KBM-7 (cell line): ENCODE measurements around the gene TFAP2A.

ENCODE experiments used
- DNase-seq: peaks from one replicate; pipeline ENCODE4 v3.0.0-alpha.2; 2015
- in situ Hi-C: fragments of 300-500 bp; cut with MboI; formaldehyde crosslinking; loops from 2 replicates; pipeline ENCODE4 v1.14.3; 2020; ENCODE audit warnings: low sequenced_read_pairs, low pct_unique_long_range_greater_than_20kb, mixed read lengths

The TFAP2A gene

DNA sequence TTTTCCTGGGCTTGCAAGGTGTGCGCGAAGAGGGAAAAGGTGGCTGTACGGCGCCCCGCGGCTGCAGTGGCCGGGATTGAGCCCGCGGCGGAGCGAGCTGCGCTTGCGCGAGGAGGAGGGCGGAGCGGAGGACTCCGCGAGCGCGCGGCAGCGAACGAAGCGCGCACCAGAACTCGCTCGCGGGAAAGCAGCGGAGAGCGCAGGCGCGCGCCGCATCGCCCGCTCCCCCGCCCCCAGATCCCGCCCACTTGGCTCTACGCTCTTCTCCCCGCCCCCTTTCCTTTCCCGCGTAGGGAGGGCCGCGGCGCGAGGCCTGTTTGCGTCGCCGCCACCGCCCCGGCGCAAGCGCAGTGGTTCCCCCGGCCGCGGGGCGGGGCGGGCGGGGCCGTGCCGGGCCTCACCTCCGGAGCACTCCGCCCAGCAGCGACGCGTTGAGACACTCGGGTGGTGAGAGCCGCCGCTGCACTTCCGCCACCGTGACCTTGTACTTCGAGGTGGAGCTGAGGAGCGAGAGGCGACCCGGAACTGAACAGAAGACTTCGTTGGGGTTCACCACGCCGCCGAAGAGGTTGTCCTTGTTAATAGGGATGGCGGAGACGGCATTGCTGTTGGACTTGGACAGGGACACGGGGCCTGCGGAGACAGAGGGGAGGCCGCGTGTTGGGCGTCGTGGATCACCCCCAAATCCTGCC lies 10.6 kb downstream of the TFAP2A start:
- peak; percentile 94 for DNase-seq
- in situ Hi-C loops = no loop called here

DNA sequence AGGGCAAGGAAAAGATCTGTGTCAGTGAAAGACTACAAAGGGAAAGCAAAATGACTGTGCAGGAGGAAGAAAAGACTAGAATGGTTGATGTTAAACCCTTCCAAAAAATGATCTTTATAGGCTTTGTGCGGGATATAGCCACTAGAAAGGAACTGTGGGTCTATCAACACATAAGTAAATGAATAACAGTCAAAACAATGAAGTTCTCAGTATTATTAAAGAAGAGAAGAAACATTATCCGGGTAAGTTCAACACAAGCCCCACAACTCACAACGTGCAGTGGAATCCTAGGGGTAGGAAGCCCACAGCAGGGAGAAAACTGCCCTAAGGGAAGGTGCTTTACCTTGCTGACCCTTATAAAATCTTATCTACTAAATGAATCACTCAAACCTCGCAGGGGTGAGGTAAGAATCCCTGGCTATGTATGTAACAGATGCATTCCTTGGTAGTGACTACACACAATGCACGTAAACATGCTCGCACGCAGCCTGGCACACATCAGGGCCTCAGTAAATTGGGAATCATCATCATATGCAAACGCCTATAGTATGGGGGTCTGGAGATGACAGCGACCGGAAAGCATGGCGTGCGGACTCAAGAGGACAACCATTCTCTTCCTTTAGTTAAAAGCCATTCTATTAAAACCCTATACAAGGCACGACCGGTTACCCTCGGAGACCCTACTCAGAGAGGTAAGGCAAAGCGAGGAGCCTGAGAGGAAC lies 11.3 kb downstream of the TFAP2A start:
- no peak for DNase-seq
- in situ Hi-C loops = no loop called here

DNA sequence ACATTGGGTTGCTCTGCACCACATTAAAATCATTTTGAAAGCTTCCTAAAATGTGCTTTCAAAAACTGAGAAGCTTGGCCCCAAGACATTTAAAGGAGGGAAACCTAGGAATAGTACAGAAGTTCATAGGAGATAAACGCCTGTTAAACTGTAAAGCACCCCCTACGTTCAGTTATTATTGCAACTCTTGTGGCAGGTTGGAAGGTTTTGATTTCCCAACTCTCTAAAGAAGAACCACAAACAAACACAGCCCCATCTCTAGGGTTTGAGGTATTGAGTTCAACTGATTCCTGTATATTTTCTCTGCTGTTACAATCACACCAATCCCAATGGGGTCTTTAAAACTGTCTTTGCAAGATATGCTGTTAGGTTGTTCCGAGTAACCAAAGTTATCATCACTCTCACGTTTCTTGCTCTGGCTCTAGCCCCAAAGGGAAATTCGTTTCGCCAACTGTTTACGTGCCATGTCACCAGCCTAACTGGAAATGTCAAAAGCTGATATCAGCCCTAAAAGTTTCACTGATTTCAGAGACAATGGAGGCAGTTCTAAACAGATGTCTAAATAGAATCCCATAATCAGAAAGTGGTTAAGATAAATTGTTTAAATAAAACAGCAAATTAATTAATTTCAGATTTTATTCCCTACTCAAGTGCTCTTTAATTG lies 12.1 kb downstream of the TFAP2A start:
- DNase-seq = no peak
- in situ Hi-C loops = no loop called here

DNA sequence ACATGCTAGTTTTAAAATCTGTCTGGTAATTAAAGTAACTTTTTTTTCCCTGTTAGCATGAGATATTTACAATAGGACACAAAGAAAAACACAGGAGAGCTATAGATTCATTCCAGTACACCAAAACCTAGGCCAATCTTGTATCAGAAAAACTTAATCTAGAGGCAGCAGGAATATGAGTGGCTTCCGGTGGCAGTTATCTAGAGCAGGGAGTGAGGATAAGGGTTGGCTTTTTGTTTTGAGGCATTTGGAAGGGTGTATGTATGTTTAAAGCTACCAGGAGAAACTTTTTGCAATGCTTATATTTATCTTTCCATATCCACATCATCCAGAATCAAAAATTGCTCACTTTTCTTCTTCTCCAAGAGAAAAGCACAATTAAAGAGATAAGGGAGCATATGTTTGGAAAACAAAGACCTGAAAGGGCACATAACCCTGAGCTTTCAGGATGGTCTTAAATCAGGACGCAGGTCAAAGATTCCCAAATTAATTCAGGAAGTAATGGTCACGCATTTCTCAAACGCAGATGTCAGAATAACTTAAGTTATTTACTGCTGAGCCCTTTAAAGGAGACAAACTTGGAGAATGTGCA lies 13.1 kb downstream of the TFAP2A start:
- in situ Hi-C loops = no loop called here
- DNase-seq = no peak

DNA sequence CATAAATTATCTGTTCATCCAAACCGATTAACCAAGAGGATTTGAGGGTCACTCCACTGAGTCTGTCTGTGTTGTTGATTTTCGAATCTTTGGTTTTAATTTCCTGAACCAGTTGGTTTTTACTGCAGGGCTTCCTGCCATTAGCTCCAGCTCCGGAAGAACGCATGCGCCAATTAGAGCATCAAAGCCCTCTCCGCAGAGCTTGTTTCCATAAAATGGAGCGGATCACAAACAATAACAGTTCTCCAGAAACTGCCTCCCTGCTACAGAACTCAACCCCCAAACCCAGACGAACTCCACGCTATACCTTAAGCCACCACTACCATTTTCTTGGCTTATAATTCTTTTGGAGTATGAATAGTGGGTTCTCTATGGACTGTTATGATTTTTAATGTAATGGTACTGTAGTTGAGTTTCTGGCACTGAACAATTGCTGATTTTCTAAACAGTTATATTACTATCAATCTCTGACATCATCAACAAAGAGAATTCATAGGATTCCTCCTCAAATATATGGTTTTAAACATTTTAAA lies 13.8 kb downstream of the TFAP2A start:
- in situ Hi-C loops = no loop called here
- no peak for DNase-seq

DNA sequence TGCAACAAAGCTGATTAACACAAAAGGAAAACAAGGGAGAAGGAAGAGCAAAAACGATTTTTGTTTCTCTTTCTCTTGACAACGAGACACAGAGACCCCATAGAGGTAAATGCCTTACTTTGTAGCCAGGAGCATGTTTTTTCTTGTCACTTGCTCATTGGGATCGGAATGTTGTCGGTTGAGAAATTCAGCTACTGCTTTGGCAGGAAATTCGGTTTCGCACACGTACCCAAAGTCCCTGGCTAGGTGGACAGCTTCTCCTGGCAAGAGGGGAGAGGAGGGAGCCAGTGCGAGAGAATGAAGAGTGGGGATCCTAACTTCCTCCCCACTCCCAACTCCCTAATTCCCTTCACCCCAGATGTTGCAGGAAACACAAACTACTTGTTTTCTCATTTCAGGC lies 14.5 kb downstream of the TFAP2A start:
- no peak for DNase-seq
- in situ Hi-C loops = no loop called here

DNA sequence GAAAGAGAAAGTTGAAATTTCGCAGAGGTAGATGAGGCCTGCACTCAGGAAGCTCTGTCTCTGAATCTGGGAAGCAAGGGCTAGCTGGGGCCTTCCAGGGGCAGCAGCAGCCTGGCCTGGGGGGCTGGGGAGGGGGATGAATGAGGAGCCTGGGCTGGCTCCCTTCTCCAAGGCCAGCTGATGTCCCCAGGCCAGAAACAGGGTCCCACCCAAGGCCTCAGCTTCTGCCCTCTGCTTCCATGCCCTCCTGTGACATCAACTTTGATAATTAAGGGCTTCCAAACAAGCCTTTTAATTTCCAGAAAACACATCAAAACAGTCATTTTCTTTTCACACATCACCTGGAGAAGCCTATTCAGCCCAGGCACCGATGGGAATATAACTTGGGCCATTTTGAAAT lies 15.4 kb downstream of the TFAP2A start:
- DNase-seq = no peak
- in situ Hi-C loops = no loop called here

DNA sequence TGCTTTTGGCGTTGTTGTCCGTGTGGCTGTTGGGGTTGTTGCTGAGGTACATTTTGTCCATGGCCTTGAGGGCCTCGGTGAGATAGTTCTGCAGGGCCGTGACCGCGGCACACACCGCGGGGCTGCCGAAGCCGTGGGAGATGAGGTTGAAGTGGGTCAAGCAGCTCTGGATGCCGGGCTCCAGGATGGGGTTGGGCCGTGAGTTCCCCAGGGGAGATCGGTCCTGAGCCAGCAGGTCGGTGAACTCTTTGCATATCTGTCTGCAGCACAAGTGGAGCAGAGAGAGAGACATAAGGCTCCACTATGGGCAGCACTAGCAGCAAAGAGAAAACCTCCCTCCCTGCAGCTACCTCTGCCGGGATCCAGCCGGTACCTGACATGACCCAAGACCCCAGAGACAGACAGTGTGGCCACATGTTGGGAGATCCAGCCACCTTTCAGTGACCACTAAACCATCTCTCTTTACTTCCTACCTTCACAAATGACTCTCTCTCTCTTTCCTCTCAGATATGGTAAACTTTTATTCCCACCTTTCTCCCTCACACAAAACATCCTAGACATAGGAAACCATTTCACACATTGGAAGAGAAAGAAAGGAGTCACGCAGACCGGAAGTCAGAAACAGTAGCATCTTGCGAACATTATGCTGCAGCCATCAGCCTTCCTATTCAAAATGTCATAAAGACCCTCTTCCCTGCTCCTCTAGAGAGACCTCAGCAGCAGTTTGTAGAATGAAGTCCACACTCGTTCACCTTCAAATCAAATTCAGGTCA lies 16.2 kb downstream of the TFAP2A start:
- in situ Hi-C loops = no loop called here
- DNase-seq = no peak

DNA sequence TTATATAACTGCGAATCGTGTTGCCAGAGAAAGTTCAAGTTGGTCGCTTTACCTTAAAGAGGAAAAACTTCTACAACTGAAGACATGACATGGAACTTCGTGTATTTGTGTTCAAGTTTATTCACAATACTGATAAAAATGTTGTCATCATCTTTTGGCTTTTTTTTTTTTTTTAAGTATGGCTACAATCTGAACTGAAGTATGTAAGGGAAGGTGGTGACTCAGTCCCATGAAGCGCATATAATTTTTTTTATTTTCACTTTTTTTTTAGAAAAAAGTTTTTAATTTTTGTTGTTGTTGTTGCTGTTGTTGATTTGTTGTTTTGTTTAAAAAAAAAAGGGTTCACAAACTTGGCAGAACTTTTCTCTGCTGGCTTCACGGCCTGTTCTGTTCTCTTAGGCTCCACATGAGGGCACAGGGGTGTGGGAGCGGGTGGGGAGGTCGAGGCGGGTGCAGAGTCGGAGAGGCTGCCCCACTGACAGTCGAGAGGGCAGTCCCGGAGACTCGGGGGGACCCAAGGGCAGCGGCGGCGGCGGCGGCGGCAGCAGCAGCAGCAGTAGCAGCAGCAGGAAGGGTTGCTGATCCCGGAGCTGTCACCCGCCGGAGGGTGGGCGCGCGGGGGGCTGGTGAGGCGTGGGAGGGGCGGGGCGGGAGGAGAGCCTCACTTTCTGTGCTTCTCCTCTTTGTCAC lies 17.0 kb downstream of the TFAP2A start:
- in situ Hi-C loops = no loop called here
- no peak for DNase-seq

DNA sequence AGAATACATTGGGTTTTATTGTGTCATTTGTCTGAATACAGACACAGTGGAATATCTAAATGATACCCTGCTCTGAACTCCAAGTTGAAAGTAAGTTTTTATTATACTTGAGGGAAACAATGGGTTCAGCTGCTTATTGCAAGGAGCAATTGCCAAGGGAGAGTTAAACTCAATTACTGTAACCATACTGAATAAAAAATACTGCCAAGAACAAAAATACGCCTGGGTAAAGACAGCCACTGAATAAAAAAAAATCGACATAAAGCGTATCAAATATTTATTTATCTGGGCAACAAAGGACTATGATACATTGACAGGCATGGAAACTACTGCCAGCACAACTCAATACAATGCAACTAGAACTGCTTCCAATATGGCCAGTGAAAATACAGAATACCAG lies 18.1 kb downstream of the TFAP2A start:
- in situ Hi-C loops = no loop called here
- DNase-seq = no peak

DNA sequence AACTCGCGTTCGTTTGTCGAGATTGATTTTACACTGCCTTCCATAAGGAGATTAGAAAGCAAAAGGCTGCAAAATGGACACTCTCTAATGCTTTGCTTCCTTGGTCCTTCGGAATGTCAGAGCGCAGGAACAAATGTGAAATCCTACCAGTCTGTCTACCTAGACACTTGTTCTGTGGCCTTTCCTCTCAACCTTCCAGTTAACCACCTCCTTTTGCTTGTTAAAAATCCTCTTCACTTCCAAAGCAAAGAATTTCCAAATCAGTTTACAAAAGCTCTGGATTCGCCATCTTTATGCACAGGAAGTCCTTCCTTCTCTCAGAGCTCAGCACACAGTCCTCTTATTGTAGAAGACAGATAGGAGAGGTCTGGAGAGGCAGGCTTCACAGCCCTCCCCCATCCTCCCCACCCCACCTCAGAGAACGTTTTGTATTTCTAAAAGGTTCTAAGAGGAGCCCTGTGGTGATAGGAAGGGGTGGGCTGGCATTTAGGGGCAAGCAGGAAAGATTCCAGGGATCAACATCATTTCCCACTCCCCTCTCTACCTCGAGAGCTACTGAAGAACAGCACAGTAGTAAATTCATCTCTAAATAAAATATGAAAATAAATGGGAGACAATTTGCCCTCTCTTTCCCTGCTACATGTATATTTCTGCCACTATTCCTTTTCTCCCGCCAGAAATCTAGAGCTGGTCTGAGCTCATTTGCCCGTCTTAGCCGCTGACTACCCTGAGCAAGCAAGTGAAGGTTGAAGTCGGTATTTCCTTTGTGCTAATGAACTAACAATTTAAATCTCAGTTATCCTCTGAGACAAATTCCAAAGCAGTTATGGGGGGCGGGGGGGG lies 18.9 kb downstream of the TFAP2A start:
- in situ Hi-C loops = no loop called here
- DNase-seq = no peak

DNA sequence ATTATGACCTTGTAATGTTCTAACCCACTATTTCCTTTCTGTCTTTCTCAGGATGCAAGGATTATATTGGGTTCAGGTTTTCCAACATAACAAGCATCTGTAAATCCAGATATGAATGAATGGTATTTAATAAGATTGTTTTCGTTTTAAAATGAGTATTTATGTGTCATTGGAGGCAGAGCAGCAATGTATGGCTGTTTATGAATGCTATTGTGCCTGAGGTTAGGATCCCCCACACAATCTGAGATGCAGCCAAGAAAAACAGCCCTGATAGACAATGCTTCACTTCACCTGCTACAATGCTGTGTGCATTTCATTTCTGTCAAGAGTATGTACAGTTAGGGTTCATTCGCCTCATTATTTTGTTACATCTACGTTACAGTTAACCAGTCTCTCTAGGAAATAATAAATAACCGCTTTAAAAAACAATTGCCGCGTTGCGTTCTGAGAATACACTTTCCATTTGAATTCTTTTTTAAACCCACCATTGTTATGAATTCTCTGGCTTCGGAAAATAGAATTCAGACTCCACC lies 19.6 kb downstream of the TFAP2A start:
- DNase-seq = no peak

DNA sequence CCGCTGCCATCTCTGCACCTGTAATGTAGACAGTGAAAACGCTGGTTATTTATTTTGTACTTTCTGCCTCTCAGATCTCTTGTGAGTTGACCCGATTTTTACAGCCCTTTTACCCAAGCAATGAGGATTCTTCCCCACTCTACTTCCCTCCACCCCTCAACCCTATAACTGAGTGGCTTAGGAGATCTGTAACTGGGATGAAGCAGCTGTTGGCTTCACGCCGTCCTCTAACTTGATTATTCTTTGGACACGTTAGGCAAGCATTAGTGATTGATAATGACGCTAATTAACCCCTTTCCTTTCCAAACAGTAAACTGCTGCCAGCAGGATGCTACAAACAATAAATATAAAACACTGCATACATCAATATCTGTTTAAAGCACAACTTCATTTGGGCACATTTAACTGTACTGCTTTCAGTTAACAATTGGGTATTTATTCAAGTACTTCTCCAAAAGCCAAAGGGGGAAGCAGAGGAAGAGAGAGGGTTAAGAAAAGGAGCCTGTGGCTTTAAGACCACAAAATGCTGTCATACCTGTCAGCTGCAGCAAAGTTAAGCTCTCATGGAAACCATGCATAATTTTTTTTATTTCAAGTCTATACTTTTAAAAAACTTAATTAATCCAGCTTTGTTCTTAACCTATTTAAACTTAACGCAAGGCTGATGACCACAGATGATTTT lies 21.2 kb downstream of the TFAP2A start:
- in situ Hi-C loops = no loop called here
- peak; percentile 57 for DNase-seq

More for the DNA sequence above, 19.6 kb downstream of the TFAP2A start:
- in situ Hi-C loops = no loop called here

DNA sequence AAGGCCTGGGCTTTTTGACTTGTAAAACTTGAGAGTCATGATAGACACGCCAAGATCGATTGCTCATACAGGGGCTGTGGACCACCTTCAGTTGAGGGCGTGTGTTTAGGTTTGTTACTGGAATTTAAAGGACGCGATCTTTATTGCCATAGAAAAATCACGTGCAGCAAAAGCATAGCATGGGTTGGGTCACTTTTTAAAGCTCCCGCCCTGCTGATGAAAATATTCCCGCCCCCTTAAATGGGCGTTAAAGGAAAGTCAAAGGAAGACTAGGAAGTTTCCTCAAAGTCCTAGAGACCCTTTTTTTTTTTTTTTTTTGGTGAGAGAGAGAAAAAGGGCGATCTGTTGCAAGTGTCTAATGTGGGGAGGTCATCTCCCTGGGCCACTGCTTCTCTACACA lies 23.1 kb downstream of the TFAP2A start:
- in situ Hi-C loops = no loop called here
- no peak for DNase-seq

DNA sequence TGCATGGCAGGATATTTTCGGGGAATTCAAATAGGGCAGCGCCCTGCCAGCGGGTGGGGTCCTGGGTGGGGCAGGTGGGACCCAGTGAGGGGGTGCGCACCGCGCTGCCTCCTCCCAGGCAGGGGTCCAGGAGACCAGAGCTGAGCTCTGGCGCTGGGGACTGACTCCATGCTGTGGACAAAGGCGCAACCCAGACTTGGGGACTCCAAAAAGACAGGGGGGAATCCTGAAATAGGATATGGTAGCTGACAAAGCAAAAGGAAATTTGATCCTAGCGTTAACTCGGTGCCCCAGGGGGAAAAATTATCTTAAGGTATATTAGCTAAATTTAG lies 23.6 kb downstream of the TFAP2A start:
- in situ Hi-C loops = no loop called here
- no peak for DNase-seq

DNA sequence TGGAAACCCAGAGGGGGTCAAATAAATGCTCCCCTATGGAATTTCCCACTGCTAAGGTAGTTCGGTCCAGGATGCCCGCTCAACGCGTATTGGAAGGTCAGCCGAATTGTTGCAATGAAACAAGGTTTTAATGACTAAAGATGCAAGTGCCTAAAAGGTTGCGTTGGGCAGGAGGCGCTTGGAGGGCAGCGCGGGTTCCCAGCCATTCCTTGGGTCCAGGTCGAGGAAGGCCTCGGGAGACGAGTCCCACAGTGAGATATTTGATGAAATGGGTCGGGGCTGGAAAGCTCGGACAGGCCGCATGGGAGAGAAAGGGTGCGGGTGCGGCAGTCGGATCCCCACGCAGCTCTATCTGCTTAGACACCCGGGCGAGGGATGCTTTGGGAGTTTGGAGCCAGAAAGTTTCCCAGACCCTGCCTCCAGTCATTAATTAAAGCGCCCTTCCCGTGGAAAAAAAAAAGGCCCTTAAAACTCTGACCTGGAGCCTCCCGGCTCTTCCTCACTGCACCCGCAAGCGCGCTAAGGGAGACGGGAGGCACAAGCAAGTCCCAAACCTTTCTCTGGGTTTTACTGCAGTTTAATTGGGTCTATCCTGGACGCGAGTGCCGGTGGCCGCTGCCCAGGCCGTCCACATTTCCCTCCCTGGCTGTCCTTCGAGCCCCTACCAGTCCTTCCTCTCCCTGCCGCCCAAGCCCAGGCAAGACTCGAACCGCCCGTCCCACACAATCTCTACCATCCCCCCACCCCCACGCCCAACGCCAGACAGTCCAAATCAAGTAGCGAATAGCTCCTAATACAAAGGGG lies 24.2 kb downstream of the TFAP2A start:
- DNase-seq = no peak
- in situ Hi-C loops = no loop called here
